MM.1S (cell line): ENCODE results near the gene GFOD2.

ENCODE experiments used
- DNase-seq: peaks from one replicate; pipeline ENCODE4 v3.0.0-alpha.2; 2015
- H2AFZ ChIP-seq: fragments of 300-600 bp; sonication (generic); 2 replicates; pipeline ENCODE4 v1.6.0; 2016; ENCODE audit warnings: antibody characterized with exemption, low read length
- H3F3A ChIP-seq: fragments of 300-600 bp; sonication (generic); 2 replicates; pipeline ENCODE4 v1.6.1; 2016; ENCODE audit warnings: mild to moderate bottlenecking, antibody characterized with exemption, low read length, moderate library complexity, mixed read lengths; ENCODE audit not compliant: insufficient read depth
- H3K27ac ChIP-seq: fragments of 300-600 bp; sonication (generic); 2 replicates; pipeline ENCODE4 v1.5.1; 2016; ENCODE audit warnings: mild to moderate bottlenecking, low read length
- H3K27me3 ChIP-seq: fragments of 300-600 bp; sonication (generic); replicated peaks from 2 replicates; pipeline ENCODE4 v1.6.0; 2016; ENCODE audit warnings: low read length; ENCODE audit not compliant: insufficient read depth
- H3K36me3 ChIP-seq: fragments of 300-600 bp; sonication (generic); replicated peaks from 2 replicates; pipeline ENCODE4 v1.6.1; 2016; ENCODE audit warnings: mild to moderate bottlenecking, low read length, mixed read lengths; ENCODE audit not compliant: insufficient read depth
- H3K4me1 ChIP-seq: fragments of 300-600 bp; sonication (generic); 2 replicates; pipeline ENCODE4 v1.6.1; 2016; ENCODE audit warnings: low read length, mixed read lengths
- H3K4me2 ChIP-seq: fragments of 300-600 bp; sonication (generic); 2 replicates; pipeline ENCODE4 v1.6.0; 2016; ENCODE audit warnings: low read depth, low read length
- H3K4me3 ChIP-seq: fragments of 300-600 bp; sonication (generic); 2 replicates; pipeline ENCODE4 v1.5.1; 2016; ENCODE audit warnings: low read length, mixed read lengths
- H3K79me2 ChIP-seq: fragments of 300-600 bp; sonication (generic); 2 replicates; pipeline ENCODE4 v1.6.1; 2016; ENCODE audit warnings: mixed run types, low read length, mixed read lengths
- H3K9ac ChIP-seq: fragments of 300-600 bp; sonication (generic); 2 replicates; pipeline ENCODE4 v1.6.1; 2016; ENCODE audit warnings: low read length, mixed read lengths
- H3K9me2 ChIP-seq: fragments of 300-600 bp; sonication (generic); replicated peaks from 2 replicates; pipeline ENCODE4 v1.6.1; 2016; ENCODE audit warnings: mild to moderate bottlenecking, low read length, mixed read lengths; ENCODE audit not compliant: insufficient read depth
- H3K9me3 ChIP-seq: fragments of 300-600 bp; sonication (generic); replicated peaks from 2 replicates; pipeline ENCODE4 v1.6.1; 2016; ENCODE audit warnings: mild to moderate bottlenecking, low read length, mixed read lengths; ENCODE audit not compliant: insufficient read depth
- H4K20me1 ChIP-seq: fragments of 300-600 bp; sonication (generic); 2 replicates; pipeline ENCODE4 v1.6.1; 2016; ENCODE audit warnings: mild to moderate bottlenecking, low read length, moderate library complexity, mixed read lengths; ENCODE audit not compliant: insufficient read depth
- EZH2 ChIP-seq: fragments of 300-600 bp; sonication (generic); optimal IDR thresholded peaks from 2 replicates; pipeline ENCODE3; 2017; ENCODE audit warnings: low read depth, mild to moderate bottlenecking, antibody characterized with exemption, low read length, mixed read lengths
- EZH2phosphoT487 ChIP-seq: fragments of 300-600 bp; sonication (generic); IDR thresholded peaks from 2 replicates; pipeline ENCODE4 v1.6.1; 2018; ENCODE audit warnings: antibody characterized with exemption, low read length
- TF ChIP-seq, protein P1 (sequence below): fragments of 300-600 bp; sonication (generic); IDR thresholded peaks from 2 replicates; pipeline ENCODE4 v1.5.1; 2016; ENCODE audit warnings: antibody characterized with exemption, low read length, mixed read lengths

GFOD2 gene

DNA sequence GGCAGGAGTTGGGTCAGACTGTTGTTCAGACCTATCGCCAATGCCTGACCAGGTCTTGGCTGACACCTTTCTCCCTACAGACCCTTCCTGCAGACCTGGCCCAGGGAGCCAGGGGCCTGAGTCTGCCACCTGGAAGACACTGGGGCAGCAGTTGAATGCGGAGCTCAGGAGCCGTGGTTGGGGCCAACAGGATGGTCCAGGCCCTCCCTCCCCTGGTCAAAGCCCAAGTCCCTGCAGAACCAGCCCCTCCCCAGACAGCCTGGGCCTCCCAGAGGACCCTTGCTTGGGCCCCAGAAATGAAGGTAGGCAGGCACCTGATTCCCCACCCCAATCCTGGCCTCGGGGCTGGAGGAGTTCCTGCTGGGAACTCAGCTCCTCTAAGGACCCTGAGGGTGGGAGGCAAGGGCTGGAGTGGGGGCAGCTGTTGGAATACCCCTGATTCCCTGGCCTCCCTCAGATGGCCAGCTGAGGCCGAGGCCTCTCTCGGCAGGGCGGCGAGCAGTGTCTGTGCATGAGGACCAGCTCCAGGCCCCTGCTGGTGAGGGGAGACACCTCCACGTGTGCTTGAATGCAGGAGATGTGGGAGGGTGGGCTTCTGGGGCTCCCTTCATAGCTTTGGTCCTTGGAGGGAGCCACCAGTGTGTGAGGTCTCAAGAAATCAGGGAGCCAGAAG is 62.6 kb downstream of the GFOD2 start:
- H3K4me3 ChIP-seq: no peak overlapping the region
- no peaks in the 10 kb centered on the region for H4K20me1 ChIP-seq
- H3K27ac ChIP-seq: no peak overlapping the region
- H3K36me3 ChIP-seq: no peaks in the 10 kb centered on the region
- peaks cover 15% of the 10 kb centered on the region for H3F3A ChIP-seq
- no peaks in the 10 kb centered on the region for H3K27me3 ChIP-seq
- TF ChIP-seq, protein P1, sequence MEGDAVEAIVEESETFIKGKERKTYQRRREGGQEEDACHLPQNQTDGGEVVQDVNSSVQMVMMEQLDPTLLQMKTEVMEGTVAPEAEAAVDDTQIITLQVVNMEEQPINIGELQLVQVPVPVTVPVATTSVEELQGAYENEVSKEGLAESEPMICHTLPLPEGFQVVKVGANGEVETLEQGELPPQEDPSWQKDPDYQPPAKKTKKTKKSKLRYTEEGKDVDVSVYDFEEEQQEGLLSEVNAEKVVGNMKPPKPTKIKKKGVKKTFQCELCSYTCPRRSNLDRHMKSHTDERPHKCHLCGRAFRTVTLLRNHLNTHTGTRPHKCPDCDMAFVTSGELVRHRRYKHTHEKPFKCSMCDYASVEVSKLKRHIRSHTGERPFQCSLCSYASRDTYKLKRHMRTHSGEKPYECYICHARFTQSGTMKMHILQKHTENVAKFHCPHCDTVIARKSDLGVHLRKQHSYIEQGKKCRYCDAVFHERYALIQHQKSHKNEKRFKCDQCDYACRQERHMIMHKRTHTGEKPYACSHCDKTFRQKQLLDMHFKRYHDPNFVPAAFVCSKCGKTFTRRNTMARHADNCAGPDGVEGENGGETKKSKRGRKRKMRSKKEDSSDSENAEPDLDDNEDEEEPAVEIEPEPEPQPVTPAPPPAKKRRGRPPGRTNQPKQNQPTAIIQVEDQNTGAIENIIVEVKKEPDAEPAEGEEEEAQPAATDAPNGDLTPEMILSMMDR: no peak
- TF ChIP-seq EZH2: no peak
- no peak overlapping the region for H3K4me2 ChIP-seq
- no peaks in the 10 kb centered on the region for H3K9me3 ChIP-seq
- DNase-seq: no peak
- H3K79me2 ChIP-seq: peaks cover 30% of the 10 kb centered on the region
- no peaks in the 10 kb centered on the region for H3K9me2 ChIP-seq
- no peak overlapping the region for H2AFZ ChIP-seq
- peaks cover 7% of the 10 kb centered on the region for H3K4me1 ChIP-seq
- no peak overlapping the region for H3K9ac ChIP-seq

DNA sequence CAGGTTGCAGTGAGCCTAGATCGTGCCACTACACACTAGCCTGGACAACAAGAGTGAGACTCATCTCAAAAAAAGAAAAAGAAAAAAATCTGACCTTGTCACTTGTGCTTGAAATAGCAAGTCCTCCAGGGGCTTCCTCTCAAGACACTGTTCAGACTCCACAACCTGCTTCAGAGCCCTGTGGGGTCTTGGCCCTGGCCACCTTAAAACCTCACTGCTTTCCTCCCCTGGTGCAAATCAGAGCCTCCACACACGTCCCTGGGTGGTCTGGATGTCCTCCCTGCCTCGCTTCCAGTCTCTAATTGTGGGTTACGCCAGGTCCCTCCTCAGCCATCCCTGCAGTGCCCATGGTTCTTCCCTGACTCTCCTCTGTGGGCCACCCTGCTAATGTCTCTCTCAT is 63.8 kb downstream of the GFOD2 start:
- Histone ChIP-seq H4K20me1 (no peaks in the 10 kb centered on the region), H3K9me3 (no peaks in the 10 kb centered on the region), H3K9me2 (no peaks in the 10 kb centered on the region), H3K36me3 (no peaks in the 10 kb centered on the region), H3K4me3 (no peak overlapping the region), H3K79me2 (peaks cover 25% of the 10 kb centered on the region), H3K27me3 (no peaks in the 10 kb centered on the region), H3K4me2 (no peak overlapping the region), H3K4me1 (peaks cover 6% of the 10 kb centered on the region), H2AFZ (no peak overlapping the region), H3F3A (peaks cover 6% of the 10 kb centered on the region), H3K27ac (no peak overlapping the region), H3K9ac (no peak overlapping the region)
- no peak for DNase-seq
- TF ChIP-seq EZH2phosphoT487 (no peak), EZH2 (no peak)
- TF ChIP-seq, protein P1: no peak

DNA sequence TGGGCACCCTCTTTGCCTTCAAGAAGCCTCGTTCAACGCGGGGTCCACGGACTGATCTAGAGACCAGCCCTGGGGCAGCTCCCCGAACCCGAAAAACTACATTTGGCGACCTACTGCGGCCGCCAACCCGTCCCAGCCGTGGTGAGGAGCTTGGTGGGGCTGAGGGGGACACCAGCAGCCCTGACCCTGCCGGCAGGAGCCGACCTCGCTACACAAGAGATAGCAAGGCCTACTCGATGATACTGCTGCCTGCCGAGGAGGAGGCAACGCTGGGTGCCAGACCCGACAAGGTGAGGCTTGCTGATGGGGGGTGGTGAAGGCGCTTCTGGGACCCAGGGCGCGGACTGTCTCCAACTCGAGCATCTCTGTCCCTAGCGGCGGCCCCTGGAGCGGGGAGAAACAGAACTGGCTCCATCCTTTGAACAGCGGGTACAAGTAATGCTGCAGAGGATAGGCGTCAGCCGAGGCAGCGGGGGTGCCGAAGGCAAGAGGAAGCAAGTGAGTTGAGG is 64.7 kb downstream of the GFOD2 start:
- Histone ChIP-seq H3K27me3 (no peaks in the 10 kb centered on the region), H3K27ac (no peak overlapping the region), H3K9me3 (no peaks in the 10 kb centered on the region), H3K9ac (no peak overlapping the region), H3K4me1 (peaks cover 6% of the 10 kb centered on the region), H3F3A (peaks cover 4% of the 10 kb centered on the region; the same call in 1 of the 2 replicates), H3K36me3 (no peaks in the 10 kb centered on the region), H3K4me2 (no peak overlapping the region), H2AFZ (no peak overlapping the region), H3K79me2 (peaks cover 19% of the 10 kb centered on the region), H3K9me2 (no peaks in the 10 kb centered on the region), H4K20me1 (no peaks in the 10 kb centered on the region), H3K4me3 (no peak overlapping the region)
- DNase-seq: no peak
- no peak for TF ChIP-seq EZH2phosphoT487

DNA sequence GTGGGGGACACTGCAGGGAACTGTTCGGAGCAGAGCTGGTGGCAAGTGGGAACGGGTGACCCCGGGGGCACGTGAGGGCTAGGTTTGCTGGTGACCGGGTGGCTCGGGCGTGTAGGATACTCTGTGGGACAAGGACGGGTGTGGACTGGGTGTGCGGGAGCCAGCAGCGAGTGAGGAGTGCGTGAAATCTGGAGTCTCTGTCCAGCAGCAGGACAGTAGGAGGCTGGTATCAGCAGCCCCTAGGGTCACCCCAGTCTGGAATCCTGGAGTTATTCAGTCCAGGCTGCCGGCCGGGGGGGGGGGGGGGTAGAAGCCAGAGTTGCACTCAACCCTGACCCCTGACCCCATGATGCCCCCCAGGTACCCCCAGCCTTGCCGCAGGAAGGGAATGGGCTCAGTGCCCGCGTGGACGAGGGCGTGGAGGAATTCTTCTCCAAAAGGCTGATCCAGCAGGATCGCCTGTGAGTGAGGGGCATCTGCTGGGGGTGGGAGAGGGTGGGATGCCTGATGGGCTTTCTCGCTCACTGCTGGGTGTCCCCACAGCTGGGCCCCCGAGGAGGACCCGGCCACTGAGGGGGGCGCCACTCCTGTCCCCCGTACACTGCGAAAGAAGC is 65.2 kb downstream of the GFOD2 start:
- H3K9me3 ChIP-seq: no peaks in the 10 kb centered on the region
- H3K4me3 ChIP-seq: no peak overlapping the region
- no peak overlapping the region for H3K27ac ChIP-seq
- H3K9me2 ChIP-seq: no peaks in the 10 kb centered on the region
- H3K9ac ChIP-seq: no peak overlapping the region
- H4K20me1 ChIP-seq: no peaks in the 10 kb centered on the region
- H3K4me1 ChIP-seq: peaks cover 2% of the 10 kb centered on the region; the same call in 1 of the 2 replicates
- no peak overlapping the region for H3K4me2 ChIP-seq
- peaks cover 17% of the 10 kb centered on the region for H3K79me2 ChIP-seq
- H2AFZ ChIP-seq: no peak overlapping the region
- H3F3A ChIP-seq: peaks cover 4% of the 10 kb centered on the region; the same call in 1 of the 2 replicates
- H3K36me3 ChIP-seq: no peaks in the 10 kb centered on the region
- no peaks in the 10 kb centered on the region for H3K27me3 ChIP-seq
- no peak for DNase-seq
- no peak for TF ChIP-seq EZH2phosphoT487
- no peak for TF ChIP-seq EZH2
- TF ChIP-seq, protein P1: no peak
